ENCODE measurements around the gene APBB1IP. TPM values are rescaled to one million over a fixed set of nuclear protein-coding genes. Genes with fewer than 3 reads are reported as not detected.

Gene APBB1IP
- total and polyA plus RNA-seq, 8 donors = 1.8 to 50.0 (median 2.4) TPM

DNA sequence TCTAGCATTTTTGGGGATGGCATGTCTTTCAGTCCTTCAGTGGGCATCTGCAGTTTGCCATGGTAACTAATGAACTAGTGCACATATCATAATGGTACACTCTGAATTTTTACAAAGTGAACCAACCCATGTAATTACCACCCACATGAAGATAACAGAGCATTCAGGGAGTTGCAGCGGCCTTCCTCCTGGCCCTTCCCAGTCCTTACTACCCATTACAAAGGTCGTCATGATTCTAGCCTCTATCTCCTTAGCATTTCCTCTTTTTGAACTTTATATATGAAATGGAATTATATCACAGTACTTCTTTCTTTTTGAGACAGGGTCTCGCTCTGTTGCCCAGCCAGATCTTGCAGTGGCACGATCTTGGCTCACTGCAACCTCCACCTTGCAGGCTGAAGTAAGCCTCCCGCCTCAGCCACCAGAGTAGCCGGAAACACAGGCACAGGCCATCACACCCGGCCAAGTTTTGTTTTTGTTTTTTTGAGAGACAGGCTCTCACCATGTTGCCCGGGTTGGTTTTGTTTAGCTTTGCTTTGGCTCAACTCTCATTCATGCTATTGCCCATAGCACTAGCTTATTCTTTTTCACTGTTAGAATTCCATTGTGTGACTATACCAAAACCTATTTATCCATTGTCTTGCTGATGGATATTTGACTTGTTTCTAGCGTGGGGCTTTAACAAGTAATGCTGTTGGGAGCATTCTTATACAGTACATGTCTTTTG, 79.2 kb downstream of the APBB1IP start:
- DNase-seq (no peak), ATAC-seq (no peak)
- no peak overlapping the region for H3K27ac ChIP-seq
- TF ChIP-seq, protein P1, sequence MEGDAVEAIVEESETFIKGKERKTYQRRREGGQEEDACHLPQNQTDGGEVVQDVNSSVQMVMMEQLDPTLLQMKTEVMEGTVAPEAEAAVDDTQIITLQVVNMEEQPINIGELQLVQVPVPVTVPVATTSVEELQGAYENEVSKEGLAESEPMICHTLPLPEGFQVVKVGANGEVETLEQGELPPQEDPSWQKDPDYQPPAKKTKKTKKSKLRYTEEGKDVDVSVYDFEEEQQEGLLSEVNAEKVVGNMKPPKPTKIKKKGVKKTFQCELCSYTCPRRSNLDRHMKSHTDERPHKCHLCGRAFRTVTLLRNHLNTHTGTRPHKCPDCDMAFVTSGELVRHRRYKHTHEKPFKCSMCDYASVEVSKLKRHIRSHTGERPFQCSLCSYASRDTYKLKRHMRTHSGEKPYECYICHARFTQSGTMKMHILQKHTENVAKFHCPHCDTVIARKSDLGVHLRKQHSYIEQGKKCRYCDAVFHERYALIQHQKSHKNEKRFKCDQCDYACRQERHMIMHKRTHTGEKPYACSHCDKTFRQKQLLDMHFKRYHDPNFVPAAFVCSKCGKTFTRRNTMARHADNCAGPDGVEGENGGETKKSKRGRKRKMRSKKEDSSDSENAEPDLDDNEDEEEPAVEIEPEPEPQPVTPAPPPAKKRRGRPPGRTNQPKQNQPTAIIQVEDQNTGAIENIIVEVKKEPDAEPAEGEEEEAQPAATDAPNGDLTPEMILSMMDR (IDR thresholded peaks at IDR 0.05) = no peak
- no peaks in the 10 kb centered on the region for H3K4me1 ChIP-seq
- no peak overlapping the region for H3K4me3 ChIP-seq
- intact Hi-C loops (cut with DNase I) = no loop called here
- no peaks in the 10 kb centered on the region for H3K9me3 ChIP-seq
- no peaks in the 10 kb centered on the region for H3K27me3 ChIP-seq
- peaks cover 0 to 80% of the 10 kb centered on the region in 2 donors for H3K36me3 ChIP-seq

DNA sequence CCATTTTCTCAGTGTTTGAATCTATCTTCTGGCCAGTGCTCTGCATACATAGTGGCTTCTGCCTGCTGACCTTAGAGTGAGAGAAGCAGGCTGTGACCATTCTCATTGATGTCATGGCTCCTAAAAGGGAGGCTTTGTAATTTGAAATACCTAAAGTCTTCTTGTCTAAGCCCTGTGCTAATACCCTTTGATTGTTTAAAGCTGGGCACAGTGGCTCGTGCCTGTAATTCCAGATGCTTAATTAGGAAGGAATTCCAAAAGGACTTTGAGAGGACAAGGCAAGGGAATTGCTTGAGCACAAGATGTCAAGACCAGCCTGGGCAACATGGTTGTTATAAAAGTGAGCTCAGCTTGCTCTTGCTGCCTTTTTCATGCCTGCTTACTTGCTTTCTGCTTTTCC, 81.7 kb downstream of the APBB1IP start:
- H3K9me3 ChIP-seq = no peaks in the 10 kb centered on the region
- no peak for DNase-seq
- H3K36me3 ChIP-seq = peaks cover 0 to 71% of the 10 kb centered on the region in 2 donors
- no peaks in the 10 kb centered on the region for H3K27me3 ChIP-seq
- no peak overlapping the region for H3K27ac ChIP-seq
- TF ChIP-seq, protein P1 (IDR thresholded peaks at IDR 0.05) = no peak
- intact Hi-C loops (cut with DNase I) = no loop called here
- no peak overlapping the region for H3K4me3 ChIP-seq
- peaks cover 0 to 5% of the 10 kb centered on the region in 2 donors for H3K4me1 ChIP-seq
- no peak for ATAC-seq

DNA sequence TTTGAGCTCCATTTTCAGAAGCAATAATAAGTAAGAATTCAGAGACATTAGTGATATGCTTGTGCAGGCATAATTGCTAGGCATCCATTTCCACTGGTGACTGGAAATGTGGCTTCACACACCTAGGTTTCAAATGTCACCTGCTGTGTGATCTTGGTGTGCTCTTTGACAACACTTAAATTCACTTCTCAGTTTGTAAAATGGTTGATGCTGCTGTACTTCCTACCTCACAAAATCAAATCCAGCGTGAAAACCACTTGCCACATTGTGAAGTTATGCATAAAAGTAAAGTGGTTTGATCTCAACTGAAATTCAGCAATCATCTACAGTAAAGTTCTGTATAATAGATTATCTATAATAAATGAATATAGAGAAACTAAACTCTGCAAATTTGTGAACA, 82.4 kb downstream of the APBB1IP start:
- H3K4me1 ChIP-seq = peaks cover 0 to 5% of the 10 kb centered on the region in 2 donors
- ATAC-seq = no peak

DNA sequence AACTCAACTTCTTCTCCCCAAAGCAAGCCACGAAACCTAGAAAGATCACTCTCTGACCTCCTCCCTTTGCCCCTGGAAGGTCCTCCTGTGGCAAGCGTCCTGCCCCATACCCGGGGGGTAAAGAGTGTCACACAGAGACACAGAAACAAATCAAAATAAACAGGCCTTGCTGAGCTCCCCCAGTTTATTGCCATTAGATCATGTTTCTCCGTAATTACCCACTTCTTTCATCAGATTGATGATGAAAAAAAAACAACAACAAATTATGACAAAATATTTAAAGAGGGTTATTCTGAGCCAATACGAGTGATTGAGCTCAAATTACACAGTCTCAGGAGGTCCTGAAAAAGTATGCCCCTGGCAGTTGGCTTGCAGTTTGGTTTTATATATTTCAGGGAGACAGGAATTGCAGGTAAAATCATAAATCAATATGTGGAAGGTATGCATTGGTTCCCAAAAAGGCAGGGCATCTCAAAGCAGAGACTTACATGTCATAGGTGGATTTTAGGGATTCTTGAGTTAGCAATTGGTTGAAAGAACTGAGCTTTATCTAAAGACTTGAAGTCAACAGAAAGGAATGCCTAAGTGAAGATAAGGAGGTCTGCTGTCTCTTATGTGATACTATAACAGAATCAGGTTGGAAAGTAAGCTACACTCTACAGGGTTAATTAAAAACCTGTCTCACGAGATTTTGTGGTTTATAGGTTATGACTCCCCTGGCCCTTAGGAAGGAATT, 86.2 kb downstream of the APBB1IP start:
- TF ChIP-seq, protein P1 (IDR thresholded peaks at IDR 0.05) = no peak
- DNase-seq (no peak), ATAC-seq (no peak)
- intact Hi-C loops (cut with DNase I) = no loop called here
- Histone ChIP-seq H3K36me3 (peaks cover 0 to 74% of the 10 kb centered on the region in 2 donors), H3K9me3 (no peaks in the 10 kb centered on the region), H3K4me3 (no peak overlapping the region), H3K4me1 (peaks cover 0 to 5% of the 10 kb centered on the region in 2 donors), H3K27me3 (no peaks in the 10 kb centered on the region), H3K27ac (no peak overlapping the region)

More for the DNA sequence above, 82.4 kb downstream of the APBB1IP start:
- no peak for DNase-seq
- H3K36me3 ChIP-seq = peaks cover 0 to 70% of the 10 kb centered on the region in 2 donors
- H3K4me3 ChIP-seq = no peak overlapping the region
- H3K9me3 ChIP-seq = no peaks in the 10 kb centered on the region
- intact Hi-C loops (cut with DNase I) = no loop called here
- H3K27ac ChIP-seq = no peak overlapping the region
- no peaks in the 10 kb centered on the region for H3K27me3 ChIP-seq
- TF ChIP-seq, protein P1 (IDR thresholded peaks at IDR 0.05) = no peak

DNA sequence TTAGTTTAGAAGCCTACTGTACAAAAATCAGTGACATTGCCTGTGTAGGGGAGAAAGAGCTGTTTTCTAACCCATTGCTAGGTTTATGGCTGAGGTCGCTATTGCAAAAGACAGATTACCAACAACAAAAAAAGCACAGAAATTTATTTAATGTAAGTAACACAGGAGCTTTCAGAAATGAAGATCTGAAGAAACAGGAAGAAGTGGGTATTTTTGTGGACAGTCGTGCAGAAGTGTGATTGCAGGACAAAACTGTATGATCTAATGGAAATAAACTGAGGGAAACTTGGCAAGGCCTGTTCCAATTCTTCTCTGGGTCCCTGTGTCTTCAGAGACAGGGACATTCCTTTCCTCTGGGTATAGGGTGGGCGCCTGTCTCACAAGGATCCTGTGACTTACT, 87.4 kb downstream of the APBB1IP start:
- Histone ChIP-seq H3K9me3 (no peaks in the 10 kb centered on the region), H3K4me1 (peaks cover 0 to 5% of the 10 kb centered on the region in 2 donors), H3K4me3 (no peak overlapping the region), H3K36me3 (peaks cover 0 to 62% of the 10 kb centered on the region in 2 donors), H3K27ac (peak overlapping the region in 1 of 2 donors; percentile 55), H3K27me3 (no peaks in the 10 kb centered on the region)
- TF ChIP-seq, protein P1 (IDR thresholded peaks at IDR 0.05) = no peak
- intact Hi-C loops (cut with DNase I) = no loop called here
- DNase-seq = no peak
- ATAC-seq = no peak

All from left lung (tissue), 10 donors.